22Rv1 (cell line): ENCODE results near the gene CYTH1.

Experiments
- CTCF ChIP-seq: fragments of 450-650 bp; IDR thresholded peaks from 2 replicates; pipeline ENCODE4 v1.5.1; 2017; ENCODE audit warnings: mild to moderate bottlenecking
- ZFX ChIP-seq: fragments of 450-650 bp; IDR thresholded peaks from 2 replicates; pipeline ENCODE4 v1.6.1; 2017; ENCODE audit warnings: antibody characterized with exemption, borderline replicate concordance

GRCh38 chr17:78824240-78824639 is 42.2 kb upstream of the CYTH1 start:
- no peak for TF ChIP-seq CTCF
- TF ChIP-seq ZFX = no peak
